Kidney epithelial cell (primary cell): ENCODE data around the gene SLFN12L. TPM values are rescaled to one million over a fixed set of nuclear protein-coding genes. Genes with fewer than 3 reads are reported as not detected.

Source experiments
- DNase-seq: peaks from one replicate; pipeline ENCODE4 v3.0.0-alpha.2; 2010; ENCODE audit warnings: low read depth
- H3K27me3 ChIP-seq: 2 replicates; pipeline ENCODE4 v1.6.0; 2011; ENCODE audit warnings: low read length; ENCODE audit not compliant: control insufficient read depth, insufficient read depth
- H3K36me3 ChIP-seq: 2 replicates; pipeline ENCODE4 v1.5.1; 2011; ENCODE audit warnings: low read length; ENCODE audit not compliant: control insufficient read depth, insufficient read depth
- H3K4me3 ChIP-seq: 2 replicates; pipeline ENCODE4 v1.5.1; 2011; ENCODE audit warnings: low read depth, mild to moderate bottlenecking, control low read depth, low read length
- total RNA-seq: library from RNA; depleted of rRNA; stranded (reverse); fragments of >200 nt; gene quantifications from 2 replicates; pipeline ENCODE4 v1.2.3, GENCODE V29; 2015
- TF ChIP-seq, protein P1 (sequence below): IDR thresholded peaks from 2 replicates; pipeline ENCODE4 v1.5.1; 2011; ENCODE audit warnings: mild to moderate bottlenecking, moderate library complexity, low read length, control low read depth, inconsistent platforms; ENCODE audit not compliant: insufficient read depth, poor library complexity, severe bottlenecking

The SLFN12L gene
- total RNA-seq, 1 donor from 2014 or later: not detected

DNA sequence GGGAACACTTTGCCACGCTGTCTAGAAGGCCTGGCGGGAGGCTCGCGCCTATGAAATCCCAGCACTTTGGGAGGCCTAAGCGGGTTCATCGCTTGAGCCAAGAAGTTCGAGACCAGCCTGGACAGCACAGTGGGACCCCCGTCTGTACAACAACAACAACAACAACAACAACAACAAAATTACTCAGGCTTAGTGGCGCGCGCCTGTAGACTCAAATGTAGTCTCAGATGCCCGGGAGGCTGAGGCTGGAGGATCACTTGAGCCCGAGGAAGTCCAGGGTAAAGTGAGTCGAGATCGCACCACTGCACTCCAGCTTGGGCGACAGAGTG, 88.6 kb downstream of the SLFN12L start:
- DNase-seq: no peak
- peaks cover 7% of the 10 kb centered on the region for H3K27me3 ChIP-seq
- H3K4me3 ChIP-seq: peak overlapping the region; percentile 57
- no peaks in the 10 kb centered on the region for H3K36me3 ChIP-seq
- TF ChIP-seq, protein P1, sequence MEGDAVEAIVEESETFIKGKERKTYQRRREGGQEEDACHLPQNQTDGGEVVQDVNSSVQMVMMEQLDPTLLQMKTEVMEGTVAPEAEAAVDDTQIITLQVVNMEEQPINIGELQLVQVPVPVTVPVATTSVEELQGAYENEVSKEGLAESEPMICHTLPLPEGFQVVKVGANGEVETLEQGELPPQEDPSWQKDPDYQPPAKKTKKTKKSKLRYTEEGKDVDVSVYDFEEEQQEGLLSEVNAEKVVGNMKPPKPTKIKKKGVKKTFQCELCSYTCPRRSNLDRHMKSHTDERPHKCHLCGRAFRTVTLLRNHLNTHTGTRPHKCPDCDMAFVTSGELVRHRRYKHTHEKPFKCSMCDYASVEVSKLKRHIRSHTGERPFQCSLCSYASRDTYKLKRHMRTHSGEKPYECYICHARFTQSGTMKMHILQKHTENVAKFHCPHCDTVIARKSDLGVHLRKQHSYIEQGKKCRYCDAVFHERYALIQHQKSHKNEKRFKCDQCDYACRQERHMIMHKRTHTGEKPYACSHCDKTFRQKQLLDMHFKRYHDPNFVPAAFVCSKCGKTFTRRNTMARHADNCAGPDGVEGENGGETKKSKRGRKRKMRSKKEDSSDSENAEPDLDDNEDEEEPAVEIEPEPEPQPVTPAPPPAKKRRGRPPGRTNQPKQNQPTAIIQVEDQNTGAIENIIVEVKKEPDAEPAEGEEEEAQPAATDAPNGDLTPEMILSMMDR: no peak

DNA sequence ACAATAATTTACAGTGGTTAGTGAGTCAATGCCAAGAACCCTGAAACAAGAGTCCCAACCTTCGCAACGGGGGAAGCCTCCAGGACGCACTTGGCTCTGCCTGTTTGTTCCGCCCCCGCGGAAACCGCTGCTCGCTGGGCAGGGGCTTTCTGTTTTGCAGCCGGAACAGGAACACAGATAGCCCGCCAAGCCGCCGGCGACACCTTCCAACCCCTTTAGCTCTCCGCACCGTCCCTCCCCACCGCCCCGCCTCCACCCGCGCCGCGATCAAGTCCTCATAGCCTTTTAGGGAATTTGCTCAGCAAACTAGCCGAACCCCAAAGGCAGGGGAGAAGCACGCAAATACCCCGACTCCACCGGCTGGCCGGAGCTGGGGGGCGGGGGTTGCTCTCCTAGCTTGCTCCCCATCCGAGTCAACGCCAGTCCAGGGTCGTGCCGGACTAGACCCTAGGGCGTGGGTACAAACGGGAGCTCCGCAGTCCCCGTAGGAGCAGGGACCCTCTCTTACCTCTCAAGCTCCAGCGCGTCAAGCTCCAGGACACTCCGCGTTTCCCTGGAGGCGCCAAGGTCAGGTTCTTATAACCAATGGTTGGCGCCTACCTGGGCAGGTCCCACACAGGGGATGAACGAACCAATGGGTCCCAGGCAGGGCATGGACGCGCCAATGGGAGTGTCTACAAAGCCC, 89.1 kb downstream of the SLFN12L start, which contains the start of gene SLFN13:
Gene SLFN13 (minus strand): TSS at position 553 of the 685 bp plus-strand sequence. CDS start 3,086 bp downstream, outside the sequence.
- Histone ChIP-seq H3K4me3 (peak within 1 kb of the TSS; percentile 57), H3K27me3 (peaks cover 7% of the 10 kb centered on the region), H3K36me3 (no peaks in the 10 kb centered on the region)
- peak; percentile 49 for DNase-seq
- TF ChIP-seq, protein P1: no peak

DNA sequence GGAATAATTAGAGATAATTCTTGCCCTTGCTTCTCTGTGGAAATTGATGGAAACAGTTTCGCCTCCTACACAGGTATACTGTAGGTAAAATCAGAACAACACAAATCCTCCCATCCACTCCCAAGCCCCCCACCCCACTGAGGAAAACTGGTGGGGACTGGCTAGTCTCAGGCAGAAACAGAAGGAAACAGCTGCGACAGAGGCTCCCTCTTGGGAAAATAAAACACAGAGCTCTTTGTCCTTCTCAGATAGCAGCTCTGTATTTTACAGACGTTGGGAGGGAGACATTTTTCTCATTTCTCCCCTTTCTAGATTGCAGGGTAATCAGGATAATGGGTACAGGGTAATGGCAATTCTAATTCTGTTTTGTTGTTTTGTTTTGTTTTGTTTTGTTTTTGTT, 90.0 kb downstream of the SLFN12L start:
- H3K36me3 ChIP-seq: no peaks in the 10 kb centered on the region
- H3K27me3 ChIP-seq: peaks cover 7% of the 10 kb centered on the region
- no peak for DNase-seq
- TF ChIP-seq, protein P1: no peak
- H3K4me3 ChIP-seq: peak overlapping the region; percentile 57

DNA sequence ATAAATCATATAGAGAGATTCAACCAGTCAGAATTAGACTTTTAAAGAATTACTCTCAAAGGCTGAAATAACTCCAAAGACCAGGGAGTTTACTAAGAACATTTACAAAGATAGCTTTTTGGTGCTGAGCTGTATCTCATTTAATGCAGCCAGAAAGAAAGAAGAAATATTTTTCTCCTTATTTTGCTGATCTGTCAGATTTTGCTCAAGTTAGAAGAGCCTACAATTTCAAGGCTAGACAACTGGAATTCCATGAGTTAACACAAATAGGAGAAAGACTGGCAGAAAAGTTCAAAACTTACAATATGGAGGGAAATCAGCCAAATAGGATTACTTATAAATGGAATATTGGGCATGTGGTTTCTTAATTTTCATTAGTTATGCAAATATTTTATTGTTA, 99.0 kb downstream of the SLFN12L start:
- no peaks in the 10 kb centered on the region for H3K36me3 ChIP-seq
- DNase-seq: no peak
- no peaks in the 10 kb centered on the region for H3K27me3 ChIP-seq
- TF ChIP-seq, protein P1: no peak
- no peak overlapping the region for H3K4me3 ChIP-seq

DNA sequence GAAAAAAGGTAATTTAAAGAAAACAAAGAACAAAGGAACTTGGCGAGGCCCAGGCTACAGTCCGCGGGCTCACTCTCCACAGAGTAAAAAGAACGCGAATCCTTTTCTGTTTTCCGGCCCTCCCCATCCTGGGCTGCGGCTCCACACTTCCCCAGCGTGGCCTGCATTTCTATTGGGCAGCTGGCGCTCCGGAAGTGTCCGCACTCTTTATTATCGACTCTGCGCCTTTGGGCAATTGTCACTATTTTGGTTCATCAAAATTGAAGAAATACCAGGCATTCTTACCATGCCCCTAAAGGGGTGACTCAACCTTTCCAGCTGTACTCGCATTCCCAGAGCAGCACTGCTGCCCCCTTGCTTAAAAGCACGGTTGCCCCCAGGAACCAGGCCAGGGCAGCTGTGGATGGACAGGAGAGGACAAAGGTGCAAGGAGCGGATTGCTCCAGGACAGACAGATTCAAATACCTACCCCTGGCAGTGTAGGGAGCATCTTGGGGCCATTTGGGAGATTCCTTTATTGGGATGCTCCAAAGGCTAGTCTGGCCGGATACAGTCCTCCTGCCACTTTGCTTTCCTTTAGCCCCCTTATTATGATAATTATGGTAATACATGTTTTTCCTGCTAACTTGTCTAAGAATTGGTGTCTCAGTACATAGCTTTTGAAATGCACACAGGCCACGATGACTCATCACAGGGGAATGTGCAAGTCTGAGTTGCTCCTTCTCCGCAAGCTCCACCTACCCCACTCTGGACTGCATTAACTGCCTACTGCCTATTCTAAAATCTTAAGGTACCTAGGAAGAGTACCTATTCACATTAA, 104.2 kb downstream of the SLFN12L start:
- Histone ChIP-seq H3K27me3 (no peaks in the 10 kb centered on the region), H3K4me3 (peak overlapping the region; percentile 70), H3K36me3 (no peaks in the 10 kb centered on the region)
- TF ChIP-seq, protein P1: peak; percentile 40
- peak; percentile 99 for DNase-seq
